ENCODE measurements around the gene MAN1C1.
A peak's percentile ranks its signal among the peaks of the same experiment; 100 is the strongest.

MAN1C1 gene

GRCh38 chr1:25774921-25775771 lies 158.6 kb downstream of the MAN1C1 start:
- TF ChIP-seq CTCF (IDR thresholded peaks at IDR 0.05; ENCODE audit: extremely low read depth, missing control alignments) = peak; percentile 5
- peak; percentile 52 for DNase-seq (ENCODE audit: low spot score)

GRCh38 chr1:25779388-25779787 lies 162.8 kb downstream of the MAN1C1 start:
- no peak for DNase-seq (ENCODE audit: low spot score)
- no peak for TF ChIP-seq CTCF (IDR thresholded peaks at IDR 0.05; ENCODE audit: extremely low read depth, missing control alignments)

- no peak for TF ChIP-seq CTCF (IDR thresholded peaks at IDR 0.05; ENCODE audit: extremely low read depth, missing control alignments)
- no peak for DNase-seq (ENCODE audit: low spot score)
These were observed 163.3 kb downstream of the MAN1C1 start for GRCh38 chr1:25779894-25780293.

GRCh38 chr1:25780318-25781129 lies 163.9 kb downstream of the MAN1C1 start:
- no peak for TF ChIP-seq CTCF (IDR thresholded peaks at IDR 0.05; ENCODE audit: extremely low read depth, missing control alignments)
- no peak for DNase-seq (ENCODE audit: low spot score)

GRCh38 chr1:25781130-25781433 lies 164.5 kb downstream of the MAN1C1 start:
- no peak for TF ChIP-seq CTCF (IDR thresholded peaks at IDR 0.05; ENCODE audit: extremely low read depth, missing control alignments)
- DNase-seq (ENCODE audit: low spot score) = no peak

GRCh38 chr1:25782608-25783201 lies 166.1 kb downstream of the MAN1C1 start:
- TF ChIP-seq CTCF (IDR thresholded peaks at IDR 0.05; ENCODE audit: extremely low read depth, missing control alignments) = no peak
- no peak for DNase-seq (ENCODE audit: low spot score)

- TF ChIP-seq CTCF (IDR thresholded peaks at IDR 0.05; ENCODE audit: extremely low read depth, missing control alignments) = no peak
- DNase-seq (ENCODE audit: low spot score) = no peak
These were observed 168.0 kb downstream of the MAN1C1 start for GRCh38 chr1:25784575-25785051.

All from GM20000 (cell line).